Sciatic nerve (tissue), 2 donors: ENCODE data around the gene PRDM16. TPM values are rescaled to one million over a fixed set of nuclear protein-coding genes. Genes with fewer than 3 reads are reported as not detected.

Source experiments
- ATAC-seq: fragments of 200-7000 bp; cut with Tn5 transposase; one replicate; pipeline ENCODE4 v1.9.1; 2020; ENCODE audit warnings: mild to moderate bottlenecking, moderate library complexity
- DNase-seq: peaks from one replicate; pipeline ENCODE4 v3.0.0-alpha.2; 2020; ENCODE audit warnings: low spot score
- intact Hi-C: fragments of 100-400 bp; cut with DNase I; formaldehyde crosslinking; loops from one replicate; pipeline ENCODE4 v1.14.2; 2022
- total RNA-seq: library from RNA; stranded (reverse); fragmentation: NEBNext Ultra II Directional; extraction: Animal tissue kit (Norgen Biotek cat#: 25700); gene quantifications from one replicate; pipeline ENCODE4 v1.2.1, GENCODE V29; 2021
- donor health status: DM: no; HTN: no; CAD: no.
- donor health status: DM: no; HTN: no; CAD: no.

Gene PRDM16
- total RNA-seq, 1 donor from 2014 or later, result 31.3 TPM

DNA sequence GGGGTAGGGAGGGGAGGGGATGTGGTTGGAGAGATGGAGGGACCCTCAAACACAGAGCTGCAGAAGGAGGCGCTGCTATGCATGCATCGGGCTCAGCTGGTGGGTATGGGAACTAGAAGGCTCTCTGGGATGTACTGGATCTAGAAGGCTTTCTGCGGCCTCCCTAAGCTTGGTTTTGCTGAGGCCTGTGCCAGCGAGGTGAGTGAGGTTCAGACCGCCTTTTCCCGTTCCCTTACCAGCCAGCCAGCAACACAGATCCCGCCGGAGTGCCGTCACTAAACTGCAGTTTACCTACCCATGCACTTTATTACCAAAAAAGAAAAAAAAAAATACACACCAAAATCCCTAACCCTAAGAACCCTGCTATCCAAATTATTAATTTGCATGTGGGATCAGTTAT is 180.2 kb downstream of the PRDM16 start:
- intact Hi-C loops, result no loop called here
- no peak for ATAC-seq
- no peak for DNase-seq

DNA sequence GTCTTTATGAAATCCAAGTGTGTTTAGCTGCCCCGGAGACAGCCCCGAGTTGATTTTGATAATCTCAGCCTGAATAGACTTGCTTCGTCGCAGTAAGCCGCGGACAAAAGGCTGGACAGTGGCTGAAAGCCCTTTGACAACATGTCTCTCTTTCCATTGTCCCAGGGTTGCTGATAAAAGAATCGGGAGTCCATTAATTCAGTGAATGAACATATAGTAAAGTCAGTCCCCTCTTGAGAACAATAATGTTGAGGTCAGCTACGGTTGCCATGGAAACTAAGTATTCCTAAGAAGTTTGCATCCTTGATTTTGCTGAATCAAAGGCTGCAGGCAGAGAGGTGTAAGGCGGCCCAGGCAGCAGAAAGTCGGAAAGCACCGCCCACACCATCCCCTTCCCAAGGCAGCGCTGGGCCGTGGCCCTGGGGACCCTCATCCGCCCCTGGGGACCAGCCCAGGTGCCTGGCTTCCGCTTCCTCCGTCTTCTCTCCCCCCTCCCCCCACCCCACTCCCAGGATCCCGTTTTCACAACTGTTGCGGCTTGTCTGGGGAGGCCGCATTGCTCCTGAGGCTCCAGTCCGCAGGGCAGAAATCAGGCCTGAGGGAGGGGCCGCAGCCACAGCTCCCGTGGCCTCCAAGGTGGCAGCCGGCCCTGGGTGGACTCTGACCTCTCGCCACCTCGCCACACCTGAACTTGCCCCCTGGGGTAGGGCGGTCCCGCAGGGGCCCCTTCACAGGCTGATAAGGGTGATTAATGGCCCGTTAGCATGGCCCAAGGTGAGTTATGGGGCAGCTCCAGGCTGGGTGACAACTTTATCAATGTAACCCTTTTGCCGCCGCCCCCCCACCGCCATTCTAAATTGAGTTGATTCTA is 180.9 kb downstream of the PRDM16 start:
- intact Hi-C loops, result no loop called here
- ATAC-seq, result no peak
- DNase-seq, result no peak

DNA sequence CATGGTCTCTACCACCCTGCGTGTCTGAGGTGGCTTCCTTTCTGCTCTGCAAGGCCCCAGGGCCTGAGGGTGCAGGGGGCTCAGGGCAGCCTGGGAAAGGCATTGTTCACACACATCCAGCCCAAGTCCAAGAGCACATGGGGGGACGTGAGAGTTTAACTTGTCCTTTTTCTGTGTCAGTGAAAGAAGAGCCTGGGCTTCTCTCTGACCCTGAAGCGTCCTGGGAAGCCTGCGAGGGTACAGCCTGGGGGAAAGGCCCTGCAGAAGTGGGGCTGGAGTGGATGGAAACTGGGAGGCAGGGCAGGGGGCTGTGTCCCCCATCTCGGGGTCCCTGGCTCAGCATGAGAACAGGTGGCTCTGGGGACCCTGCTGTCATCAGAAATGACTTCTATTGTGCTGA is 181.6 kb downstream of the PRDM16 start:
- ATAC-seq, result no peak
- intact Hi-C loops, result no loop called here
- no peak for DNase-seq

DNA sequence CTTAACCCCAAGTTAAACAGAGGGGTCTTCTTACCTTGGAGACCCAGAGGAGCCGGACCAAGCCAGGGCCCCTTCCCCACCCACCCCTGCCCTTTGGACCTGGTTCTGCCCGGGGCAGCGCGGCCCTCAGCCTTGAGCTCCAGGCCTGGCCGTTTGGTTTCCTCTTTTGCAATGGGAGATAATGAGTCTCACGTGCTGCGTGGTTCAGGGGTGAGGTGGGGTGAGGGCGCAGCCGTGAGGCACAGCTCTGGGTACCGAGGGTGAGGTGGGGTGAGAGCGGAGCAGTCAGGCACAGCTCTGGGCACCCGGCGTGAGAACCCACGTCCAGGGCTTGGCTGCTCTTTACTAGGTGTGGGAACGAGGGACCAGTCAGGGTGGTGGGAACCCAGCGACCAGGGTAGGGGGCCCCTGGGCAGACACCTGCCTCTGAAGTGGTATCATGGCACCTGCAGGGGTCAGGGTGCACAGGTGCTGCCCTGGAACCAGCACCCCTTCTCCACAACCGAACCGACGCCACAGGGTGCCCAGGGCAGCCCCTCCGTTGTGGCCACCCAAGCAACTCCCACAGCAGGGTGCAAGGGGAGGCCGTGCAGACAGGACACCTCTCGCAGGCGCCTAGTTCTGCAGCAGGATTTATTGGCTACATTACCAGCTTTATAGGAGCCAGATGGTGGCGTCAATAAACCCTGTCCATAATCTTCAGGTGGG is 182.2 kb downstream of the PRDM16 start:
- DNase-seq (no peak), ATAC-seq (no peak)
- intact Hi-C loops, result no loop called here

DNA sequence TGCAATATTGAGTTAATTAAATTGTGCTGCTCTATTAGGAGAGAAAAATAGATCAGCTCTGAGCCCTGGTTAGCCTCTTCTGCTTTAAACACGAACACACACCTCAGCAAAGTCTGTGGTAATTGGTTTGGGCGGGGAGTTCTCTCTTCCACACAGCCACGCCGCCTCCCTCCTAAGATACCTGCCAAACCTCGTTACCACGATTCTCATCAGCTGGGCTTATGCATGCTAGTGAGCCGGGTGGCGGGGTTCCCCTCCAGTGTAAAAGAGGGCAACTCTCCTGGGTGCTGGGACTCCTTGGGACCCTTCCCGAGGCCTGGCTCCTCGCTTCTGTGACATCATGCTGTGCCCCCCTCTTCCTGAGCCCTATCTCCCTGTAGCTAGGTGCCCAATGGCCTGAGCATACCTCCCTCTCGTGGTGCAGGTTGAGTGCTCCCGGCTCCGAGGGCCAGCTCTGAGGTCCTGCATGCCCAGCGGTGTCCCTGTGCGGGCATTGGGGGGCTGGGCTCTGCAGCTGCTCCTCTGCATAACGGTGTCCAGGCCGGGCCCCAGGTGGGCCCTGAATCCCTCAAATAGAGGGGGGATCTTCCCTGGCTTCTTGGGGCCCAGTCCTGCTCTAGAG is 182.9 kb downstream of the PRDM16 start:
- ATAC-seq, result no peak
- intact Hi-C loops, result no loop called here
- DNase-seq, result no peak

DNA sequence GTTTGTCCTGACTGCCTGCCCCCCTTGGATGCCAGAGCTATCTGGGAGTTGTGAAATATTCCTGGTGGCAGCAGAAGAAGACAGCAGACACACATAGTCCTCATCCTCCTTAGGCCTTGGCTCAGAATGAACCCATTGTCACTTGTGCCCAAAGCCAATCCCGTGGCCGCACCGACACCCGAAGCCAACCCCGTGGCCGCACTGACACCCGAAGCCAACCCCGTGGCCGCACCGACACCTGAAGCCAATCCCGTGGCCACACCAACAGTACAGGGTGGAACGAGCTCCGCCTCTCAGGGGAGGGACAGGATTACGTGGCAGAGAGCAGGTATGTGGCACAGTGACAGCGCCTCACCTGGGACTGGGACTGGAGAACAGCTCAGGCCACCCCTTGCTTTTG is 186.7 kb downstream of the PRDM16 start:
- no peak for ATAC-seq
- DNase-seq, result no peak
- intact Hi-C loops, result no loop called here

DNA sequence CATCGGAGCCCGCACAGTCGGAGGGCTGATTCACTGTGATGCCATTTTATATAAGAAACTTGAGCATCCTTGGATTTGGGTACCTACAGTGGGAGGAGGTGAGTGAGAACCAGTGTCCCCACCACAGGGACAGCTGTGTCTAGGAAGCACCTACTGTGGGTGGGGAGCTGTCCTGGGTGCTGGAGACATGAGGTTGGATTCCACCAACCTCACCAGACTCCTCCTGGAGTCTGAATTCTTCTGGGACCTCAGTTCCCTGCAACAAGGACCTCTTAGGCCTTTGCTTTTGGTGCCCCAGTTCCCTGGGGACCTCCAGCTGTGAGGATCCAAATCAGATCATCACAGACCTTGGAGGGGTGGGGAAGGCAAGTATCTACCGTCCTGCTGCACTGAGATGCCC is 188.8 kb downstream of the PRDM16 start:
- ATAC-seq (no peak), DNase-seq (no peak)
- intact Hi-C loops, result no loop called here

DNA sequence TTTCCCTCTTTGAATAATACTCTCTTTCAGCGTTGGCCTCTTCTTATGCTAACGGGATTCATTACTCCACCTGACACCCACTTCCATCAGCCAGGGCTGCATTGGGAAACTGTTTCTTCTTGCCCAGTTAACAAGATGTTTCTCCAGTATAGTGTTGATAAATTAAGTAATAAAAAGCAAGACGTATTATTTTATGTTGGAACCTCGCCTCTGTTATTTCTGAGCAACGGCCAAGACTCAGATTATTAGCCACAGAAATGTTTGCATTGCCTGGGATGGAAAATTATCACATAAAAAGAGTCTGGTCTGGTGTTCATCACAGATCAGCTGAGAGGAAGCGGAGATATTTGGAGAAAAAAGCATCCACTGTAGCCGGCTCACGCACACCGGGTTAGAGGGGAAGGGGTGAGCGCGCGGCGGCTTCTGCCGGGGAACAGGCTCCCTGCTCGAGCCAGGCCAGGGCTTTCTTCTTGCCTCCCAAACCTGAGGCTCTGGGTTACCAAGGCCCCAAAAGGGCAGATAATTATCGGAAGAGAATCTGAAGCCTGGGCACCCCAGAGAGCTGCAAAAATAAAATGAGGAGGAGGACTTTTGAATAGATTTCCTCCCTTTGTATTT is 189.5 kb downstream of the PRDM16 start:
- ATAC-seq (no peak), DNase-seq (no peak)
- intact Hi-C loops, result no loop called here

DNA sequence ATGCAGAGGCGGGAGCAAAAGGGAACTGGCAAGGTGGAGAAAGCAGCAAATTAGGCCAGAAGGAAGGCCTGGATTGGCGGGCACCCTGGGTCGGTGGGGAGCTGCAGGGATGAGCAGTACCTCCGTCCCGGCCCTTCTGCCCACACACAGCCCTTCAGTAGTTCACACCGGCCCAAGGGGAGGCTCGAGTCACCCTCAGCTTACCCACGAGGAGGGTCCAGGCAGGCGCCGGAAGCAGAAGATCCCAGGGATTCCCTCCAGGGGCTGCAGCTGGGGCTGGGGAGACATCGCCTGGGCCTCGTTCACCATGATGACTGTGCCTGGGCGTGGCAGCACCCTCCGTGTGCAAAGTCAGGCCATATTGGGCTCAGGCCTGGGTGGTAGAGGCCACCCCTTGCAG is 190.0 kb downstream of the PRDM16 start:
- ATAC-seq, result no peak
- intact Hi-C loops, result no loop called here

DNA sequence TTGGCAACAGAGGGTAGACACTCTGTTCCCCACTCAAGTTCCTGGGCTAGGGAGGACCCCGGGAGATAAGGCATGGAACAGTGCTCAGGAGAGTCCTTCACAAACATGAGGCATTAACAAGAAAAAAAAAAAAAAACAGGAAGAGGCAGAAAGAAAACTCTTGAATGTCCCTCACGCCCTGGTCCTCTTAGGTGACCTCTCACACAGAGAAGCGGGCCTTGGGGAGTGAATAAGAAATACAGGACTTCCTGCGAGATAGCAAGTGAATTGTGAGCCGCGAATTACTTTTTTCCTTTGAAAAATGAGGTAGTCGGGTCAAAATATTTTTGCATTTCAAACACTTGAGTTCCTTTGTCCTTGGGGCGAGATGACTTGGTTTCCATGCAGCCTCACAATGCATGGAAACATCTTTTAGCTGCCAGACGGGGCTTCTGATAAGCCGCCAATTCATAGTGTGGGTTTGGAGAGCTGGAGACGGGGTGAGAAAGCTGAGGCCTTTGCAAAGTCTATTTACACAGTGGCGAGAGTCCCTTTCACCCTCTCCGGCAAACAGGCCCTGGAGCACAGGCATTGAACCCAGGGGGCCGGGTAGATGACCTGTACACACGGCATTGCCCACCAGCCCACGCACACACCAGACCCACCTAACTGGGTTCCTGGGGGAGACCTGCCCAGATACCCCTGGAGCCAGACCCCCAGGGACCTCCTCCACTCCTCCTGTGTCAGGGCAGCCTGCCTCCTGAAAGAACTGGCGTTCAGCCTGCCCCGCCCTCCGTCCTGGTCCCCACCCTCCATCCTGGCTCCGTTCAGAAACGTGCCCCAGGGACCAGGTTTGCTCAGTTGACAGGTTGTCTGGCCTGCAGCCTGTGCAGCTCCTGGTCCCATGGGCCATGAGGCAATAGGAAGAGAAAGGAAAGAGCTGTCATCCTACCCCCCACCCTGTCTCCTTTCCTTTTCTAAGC is 192.3 kb downstream of the PRDM16 start:
- intact Hi-C loops, result no loop called here
- DNase-seq (no peak), ATAC-seq (no peak)

More for the DNA sequence above, 190.0 kb downstream of the PRDM16 start:
- DNase-seq, result no peak

DNA sequence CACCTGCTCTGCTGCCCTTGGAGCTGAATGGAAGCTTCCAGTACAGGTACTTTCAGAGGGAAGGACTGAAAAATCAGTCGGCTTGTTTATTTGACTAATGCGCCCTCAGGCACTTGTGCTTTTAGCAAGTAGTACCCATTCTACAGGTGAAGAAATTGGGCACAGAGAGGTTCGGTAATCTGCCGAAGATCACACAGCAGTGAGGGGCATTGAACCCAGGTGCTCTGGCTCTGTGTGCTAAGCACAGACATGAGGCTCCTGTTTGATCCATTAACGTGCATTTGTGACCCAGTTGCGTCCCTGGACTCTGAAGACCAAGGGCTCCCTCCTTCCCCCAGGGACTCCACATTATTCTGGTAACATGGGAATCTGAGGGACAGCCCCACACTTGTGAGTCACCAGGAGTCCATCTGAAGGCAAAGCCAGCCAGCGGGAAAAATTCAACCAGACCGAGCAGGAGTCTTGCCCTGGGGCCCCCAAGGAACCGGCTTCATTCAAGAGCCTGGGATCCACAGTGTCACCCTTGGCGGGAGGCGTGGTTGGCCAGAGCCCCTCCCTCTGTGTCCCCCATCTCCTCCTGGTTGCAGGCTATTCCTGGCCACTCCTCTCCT is 193.1 kb downstream of the PRDM16 start:
- ATAC-seq (no peak), DNase-seq (no peak)
- intact Hi-C loops, result no loop called here

DNA sequence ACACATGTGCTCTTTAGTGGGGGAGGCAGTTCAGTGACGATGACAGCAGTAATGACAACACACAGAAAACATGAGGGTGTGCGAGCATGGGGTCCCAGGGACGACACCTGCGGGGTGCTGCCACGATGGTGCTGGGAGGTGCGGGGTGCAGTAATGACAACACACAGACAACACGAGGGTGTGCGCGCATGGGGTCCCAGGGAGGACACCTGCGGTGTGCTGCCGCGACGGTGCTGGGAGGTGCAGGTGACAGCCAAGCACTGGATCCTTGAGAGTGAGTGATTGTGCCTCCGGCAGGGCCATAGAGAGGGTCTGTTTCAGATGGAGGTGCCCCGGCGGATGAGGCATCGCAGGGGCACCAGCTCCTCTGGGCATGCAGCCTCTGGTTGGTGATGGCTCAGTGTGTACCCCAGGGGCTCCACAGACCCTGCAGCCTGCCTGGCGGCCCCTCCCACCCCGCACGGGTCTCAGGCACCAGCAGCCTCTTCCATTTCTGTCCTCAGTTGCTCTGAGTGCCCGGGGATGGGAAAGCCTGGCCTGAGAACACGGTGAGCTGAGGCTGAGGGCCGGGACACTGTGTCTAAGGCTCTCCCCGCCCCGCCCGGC is 193.8 kb downstream of the PRDM16 start:
- intact Hi-C loops, result no loop called here
- no peak for DNase-seq
- no peak for ATAC-seq

DNA sequence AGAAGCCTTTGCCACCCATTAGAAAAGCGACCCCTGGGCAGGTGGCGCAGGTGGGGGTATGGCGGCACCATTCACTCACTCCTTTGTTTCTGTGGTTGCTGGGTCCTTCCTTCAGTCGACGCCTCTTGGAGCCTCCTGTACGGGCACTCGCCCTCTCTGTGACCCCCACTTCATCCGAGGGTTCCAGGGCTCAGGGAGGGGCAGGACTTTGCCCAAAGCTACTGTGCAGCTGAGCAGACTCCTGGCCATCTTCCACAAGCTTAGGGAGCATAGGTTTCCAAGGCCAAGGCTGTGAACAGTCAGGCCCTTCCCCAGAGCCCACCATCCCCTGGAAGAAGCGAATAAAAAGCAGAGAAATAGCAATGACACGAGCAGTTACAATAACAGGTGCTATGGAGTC is 194.8 kb downstream of the PRDM16 start:
- intact Hi-C loops, result no loop called here
- DNase-seq (no peak), ATAC-seq (no peak)

DNA sequence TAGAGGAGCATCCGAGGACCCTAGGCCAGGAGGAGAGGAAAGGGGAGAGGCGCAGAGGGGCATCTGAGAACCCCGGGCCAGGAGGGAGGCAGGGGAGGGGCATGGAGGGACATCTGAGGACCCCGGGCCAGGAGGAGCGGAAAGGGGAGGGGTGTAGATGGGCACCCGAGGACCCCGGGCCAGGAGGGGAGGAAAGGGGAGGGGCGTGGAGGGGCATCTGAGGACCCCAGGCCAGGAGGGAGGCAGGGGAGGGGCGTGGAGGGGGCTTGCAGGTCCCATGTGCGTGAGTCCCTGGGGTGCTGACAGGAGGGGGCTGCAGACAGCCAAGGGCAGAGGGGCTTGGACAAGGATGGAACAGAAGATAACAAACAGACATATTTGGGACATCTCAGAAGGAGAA is 195.5 kb downstream of the PRDM16 start:
- DNase-seq (no peak), ATAC-seq (no peak)
- intact Hi-C loops, result no loop called here

DNA sequence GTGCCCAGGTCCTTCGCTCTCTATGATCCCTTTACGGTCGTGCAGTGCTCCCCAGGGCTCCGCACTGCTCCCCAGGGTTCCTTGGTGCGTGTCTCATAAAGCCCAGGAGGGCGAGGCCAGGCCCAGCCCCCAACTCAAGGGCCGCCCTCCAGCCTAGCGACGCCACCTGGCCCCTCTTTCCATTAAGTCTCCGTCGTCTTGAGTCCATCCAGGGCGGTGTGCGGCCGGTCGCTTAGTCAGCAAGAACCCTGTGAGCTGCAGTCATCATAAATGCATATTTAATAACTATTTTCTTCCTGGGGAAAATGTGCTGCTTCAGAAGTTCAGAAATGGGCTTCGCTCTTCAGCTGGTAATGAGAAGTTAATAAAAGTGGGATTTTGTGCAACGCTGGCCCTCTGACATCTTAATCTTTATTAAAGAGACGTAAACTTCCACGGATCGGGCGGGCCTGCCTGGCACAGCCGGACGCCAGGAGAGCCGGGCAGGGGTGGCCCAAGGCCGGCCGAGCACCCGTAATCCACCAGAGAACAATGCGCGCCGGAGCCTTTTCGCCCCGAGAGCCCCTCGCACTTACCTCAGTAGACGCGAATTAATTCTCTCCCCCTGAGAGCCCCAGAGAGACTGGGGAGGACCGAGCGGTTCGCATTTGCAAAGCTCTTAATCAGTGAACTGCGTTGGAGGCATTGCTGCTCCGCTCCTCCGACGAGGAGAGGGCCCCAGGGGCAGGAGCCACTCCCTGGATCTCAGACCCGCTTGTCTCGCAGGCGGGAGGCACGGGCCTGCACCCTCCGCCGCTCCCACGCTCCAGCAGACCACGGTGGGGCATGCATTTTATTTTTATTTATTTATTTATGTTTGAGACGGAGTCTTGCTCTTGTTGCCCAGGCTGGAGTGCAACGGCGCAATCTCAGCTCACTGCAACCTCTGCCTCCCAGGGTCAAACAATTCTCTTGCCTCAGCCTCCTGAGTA is 197.1 kb downstream of the PRDM16 start:
- intact Hi-C loops, result no loop called here
- ATAC-seq (no peak), DNase-seq (no peak)

DNA sequence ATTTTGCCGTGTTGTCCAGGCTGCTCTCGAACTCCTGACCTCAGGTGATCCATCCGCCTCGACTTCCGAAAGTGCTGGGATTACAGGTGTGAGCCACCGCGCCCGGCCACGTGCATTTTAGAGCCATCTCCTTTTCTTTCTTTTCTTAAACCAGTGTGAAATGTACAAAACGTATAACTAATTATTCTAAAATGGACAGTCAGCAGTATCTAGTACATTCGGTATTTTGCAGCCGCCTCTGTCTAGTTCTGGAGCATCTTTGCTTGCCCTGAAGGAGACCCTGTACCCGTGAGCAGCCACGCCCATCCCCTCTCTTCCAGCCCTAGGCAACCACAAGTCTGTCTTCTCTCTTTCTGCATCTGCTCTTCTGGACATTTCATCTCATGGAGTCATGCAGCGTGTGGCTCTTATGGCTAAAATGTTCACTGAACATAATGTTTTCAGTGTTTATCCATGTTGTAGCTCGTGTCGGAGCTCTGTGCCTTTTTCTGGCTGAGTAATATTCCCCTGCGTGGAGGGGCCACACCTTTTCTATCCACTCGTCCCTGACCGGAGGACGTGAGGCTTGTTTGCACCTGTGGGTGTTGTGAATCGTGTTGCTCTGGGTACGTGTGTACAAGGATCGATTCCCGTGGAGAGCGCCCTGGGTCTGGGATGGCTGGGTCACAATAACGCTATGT is 198.0 kb downstream of the PRDM16 start:
- no peak for DNase-seq
- intact Hi-C loops, result no loop called here
- ATAC-seq, result no peak
